Measurements from ENCODE around the gene SLC8A1.

DNA sequence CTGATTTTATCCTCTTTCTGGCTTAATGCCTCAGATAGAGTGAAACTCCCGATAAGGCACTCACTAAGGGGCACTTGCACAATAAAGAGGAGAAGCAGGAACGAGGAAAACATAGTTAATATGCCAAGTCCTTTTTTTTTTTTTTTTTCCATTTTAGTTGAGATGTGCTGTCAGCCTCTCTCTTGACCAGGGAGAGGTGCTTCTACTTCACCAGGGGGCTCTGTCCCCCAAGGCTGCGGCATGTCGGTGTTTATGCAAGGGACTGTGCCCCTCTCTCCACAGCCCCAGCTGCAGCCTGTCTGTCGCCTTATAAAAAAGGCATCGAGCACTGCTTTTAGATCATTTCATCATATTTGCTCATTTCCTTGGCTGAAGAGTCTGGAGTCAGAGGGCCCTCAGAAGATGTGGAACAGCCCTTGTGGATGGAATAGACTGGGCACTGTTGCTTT lies 178.1 kb downstream of the SLC8A1 start:
- TF ChIP-seq, protein P1, sequence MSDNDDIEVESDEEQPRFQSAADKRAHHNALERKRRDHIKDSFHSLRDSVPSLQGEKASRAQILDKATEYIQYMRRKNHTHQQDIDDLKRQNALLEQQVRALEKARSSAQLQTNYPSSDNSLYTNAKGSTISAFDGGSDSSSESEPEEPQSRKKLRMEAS (IDR thresholded peaks at IDR 0.05; ENCODE audit: low read depth, low read length), result no peak
- TF ChIP-seq, protein P2, sequence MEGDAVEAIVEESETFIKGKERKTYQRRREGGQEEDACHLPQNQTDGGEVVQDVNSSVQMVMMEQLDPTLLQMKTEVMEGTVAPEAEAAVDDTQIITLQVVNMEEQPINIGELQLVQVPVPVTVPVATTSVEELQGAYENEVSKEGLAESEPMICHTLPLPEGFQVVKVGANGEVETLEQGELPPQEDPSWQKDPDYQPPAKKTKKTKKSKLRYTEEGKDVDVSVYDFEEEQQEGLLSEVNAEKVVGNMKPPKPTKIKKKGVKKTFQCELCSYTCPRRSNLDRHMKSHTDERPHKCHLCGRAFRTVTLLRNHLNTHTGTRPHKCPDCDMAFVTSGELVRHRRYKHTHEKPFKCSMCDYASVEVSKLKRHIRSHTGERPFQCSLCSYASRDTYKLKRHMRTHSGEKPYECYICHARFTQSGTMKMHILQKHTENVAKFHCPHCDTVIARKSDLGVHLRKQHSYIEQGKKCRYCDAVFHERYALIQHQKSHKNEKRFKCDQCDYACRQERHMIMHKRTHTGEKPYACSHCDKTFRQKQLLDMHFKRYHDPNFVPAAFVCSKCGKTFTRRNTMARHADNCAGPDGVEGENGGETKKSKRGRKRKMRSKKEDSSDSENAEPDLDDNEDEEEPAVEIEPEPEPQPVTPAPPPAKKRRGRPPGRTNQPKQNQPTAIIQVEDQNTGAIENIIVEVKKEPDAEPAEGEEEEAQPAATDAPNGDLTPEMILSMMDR (IDR thresholded peaks at IDR 0.05; ENCODE audit: low read depth, low read length), result no peak
- TF ChIP-seq POLR2A (IDR thresholded peaks at IDR 0.05; ENCODE audit: extremely low read depth, insufficient read length), result no peak
- TF ChIP-seq MYC (IDR thresholded peaks at IDR 0.05; ENCODE audit: low read depth, low read length), result no peak
